ENCODE data around the gene PIK3CB. TPM values are rescaled to one million over a fixed set of nuclear protein-coding genes. Genes with fewer than 3 reads are reported as not detected.

Gene PIK3CB
- total RNA-seq, 1 experiment from 2014 or later: 29.7 TPM

DNA sequence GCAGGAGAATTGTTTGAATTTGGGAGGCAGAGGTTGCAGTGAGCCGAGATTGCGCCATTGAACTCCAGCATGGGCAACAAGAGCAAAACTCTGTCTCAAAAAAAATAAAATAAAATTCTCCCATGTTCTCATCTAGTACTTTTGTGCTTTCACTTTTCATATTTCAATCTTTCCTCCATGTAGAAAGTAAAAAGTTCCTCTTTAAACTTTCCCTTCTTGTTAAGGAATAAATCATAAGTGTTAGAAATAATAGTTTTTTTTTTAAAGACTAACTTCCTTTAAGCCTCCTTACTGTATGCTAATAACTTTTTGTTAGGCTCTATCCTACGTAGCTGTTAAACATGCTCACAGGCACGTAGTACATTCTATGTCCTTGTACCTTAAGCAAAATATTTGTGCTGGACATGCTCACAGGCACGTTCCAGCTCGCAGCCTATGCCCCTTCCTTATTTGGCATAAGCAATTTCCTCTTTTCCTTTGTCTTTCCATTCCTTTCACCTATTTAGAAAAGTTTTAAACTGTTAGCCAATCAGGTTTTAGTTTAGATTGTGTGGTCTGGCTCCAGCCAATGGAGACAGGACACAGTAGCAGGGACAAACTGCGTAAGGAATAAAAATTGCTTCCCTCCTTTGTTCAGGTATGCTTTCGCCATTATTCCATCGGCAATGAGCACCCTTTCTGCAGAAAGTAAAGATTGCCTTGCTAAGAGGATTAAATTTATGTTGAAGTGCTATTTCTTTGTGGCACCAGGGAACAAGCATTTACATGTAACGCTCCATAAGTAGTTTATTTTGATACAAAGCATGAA lies 38.9 kb upstream of the PIK3CB start:
- H3K9me3 ChIP-seq: no peaks in the 10 kb centered on the region
- CTCF ChIA-PET: no interaction called here
- no peak overlapping the region for H3K4me3 ChIP-seq (ENCODE audit: low read depth, low read length)
- H3K4me1 ChIP-seq: no peaks in the 10 kb centered on the region
- H3K36me3 Mint-ChIP-seq (ENCODE audit: insufficient read depth, unreplicated experiment): no peaks in the 10 kb centered on the region
- H3K9me3 Mint-ChIP-seq (ENCODE audit: unreplicated experiment): peaks cover 22% of the 10 kb centered on the region
- no peaks in the 10 kb centered on the region for H3K4me1 Mint-ChIP-seq (ENCODE audit: low read depth, unreplicated experiment)
- TF ChIP-seq, protein P1, sequence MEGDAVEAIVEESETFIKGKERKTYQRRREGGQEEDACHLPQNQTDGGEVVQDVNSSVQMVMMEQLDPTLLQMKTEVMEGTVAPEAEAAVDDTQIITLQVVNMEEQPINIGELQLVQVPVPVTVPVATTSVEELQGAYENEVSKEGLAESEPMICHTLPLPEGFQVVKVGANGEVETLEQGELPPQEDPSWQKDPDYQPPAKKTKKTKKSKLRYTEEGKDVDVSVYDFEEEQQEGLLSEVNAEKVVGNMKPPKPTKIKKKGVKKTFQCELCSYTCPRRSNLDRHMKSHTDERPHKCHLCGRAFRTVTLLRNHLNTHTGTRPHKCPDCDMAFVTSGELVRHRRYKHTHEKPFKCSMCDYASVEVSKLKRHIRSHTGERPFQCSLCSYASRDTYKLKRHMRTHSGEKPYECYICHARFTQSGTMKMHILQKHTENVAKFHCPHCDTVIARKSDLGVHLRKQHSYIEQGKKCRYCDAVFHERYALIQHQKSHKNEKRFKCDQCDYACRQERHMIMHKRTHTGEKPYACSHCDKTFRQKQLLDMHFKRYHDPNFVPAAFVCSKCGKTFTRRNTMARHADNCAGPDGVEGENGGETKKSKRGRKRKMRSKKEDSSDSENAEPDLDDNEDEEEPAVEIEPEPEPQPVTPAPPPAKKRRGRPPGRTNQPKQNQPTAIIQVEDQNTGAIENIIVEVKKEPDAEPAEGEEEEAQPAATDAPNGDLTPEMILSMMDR (IDR thresholded peaks at IDR 0.05; ENCODE audit: insufficient read depth in 1 of 2, low read depth in 1 of 2, low read length in 1 of 2, severe bottlenecking in 1 of 2, unreplicated experiment in 1 of 2): no peak
- POLR2A ChIA-PET: no interaction called here
- no peak for DNase-seq
- H3K27ac Mint-ChIP-seq (ENCODE audit: unreplicated experiment): no peak overlapping the region
- no peaks in the 10 kb centered on the region for H3K27me3 Mint-ChIP-seq (ENCODE audit: insufficient read depth, unreplicated experiment)
- H3K36me3 ChIP-seq (ENCODE audit: control insufficient read depth, insufficient read depth, low read length): no peaks in the 10 kb centered on the region
- no peaks in the 10 kb centered on the region for H3K27me3 ChIP-seq (replicated peaks; ENCODE audit: control insufficient read depth, insufficient read depth, low read length)
- H3K4me3 Mint-ChIP-seq (ENCODE audit: unreplicated experiment): no peak overlapping the region
- intact Hi-C loops (cut with micrococcal nuclease; ENCODE audit: unreplicated experiment): no loop called here
- BruUV-seq (replicated peaks): no TSS peak

DNA sequence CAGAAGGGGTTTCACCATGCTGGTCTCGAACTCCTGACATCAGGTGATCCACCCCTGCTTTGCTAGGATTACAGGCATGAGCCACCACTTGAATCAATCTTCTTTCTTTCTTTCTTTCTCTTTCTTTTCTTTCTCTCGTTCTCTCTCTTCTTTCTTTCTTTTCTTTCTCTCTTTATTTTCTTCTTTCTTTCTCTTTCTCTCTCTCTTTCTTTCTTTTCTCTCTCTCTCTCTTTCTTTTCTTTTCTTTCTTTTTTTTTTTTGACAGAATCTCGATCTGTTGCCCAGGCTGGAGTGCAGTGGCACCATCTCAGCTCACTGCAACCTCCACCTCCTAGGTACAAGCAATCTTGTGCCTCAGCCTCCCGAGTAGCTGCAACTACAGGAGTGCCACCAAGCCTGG lies 37.9 kb upstream of the PIK3CB start:
- Mint-ChIP-seq H3K27me3 (ENCODE audit: insufficient read depth, unreplicated experiment) (no peaks in the 10 kb centered on the region), H3K4me3 (ENCODE audit: unreplicated experiment) (no peak overlapping the region), H3K36me3 (ENCODE audit: insufficient read depth, unreplicated experiment) (no peaks in the 10 kb centered on the region), H3K9me3 (ENCODE audit: unreplicated experiment) (peaks cover 22% of the 10 kb centered on the region), H3K4me1 (ENCODE audit: low read depth, unreplicated experiment) (no peaks in the 10 kb centered on the region), H3K27ac (ENCODE audit: unreplicated experiment) (no peak overlapping the region)
- POLR2A ChIA-PET: interaction anchor here (0.7 kb wide), 1 partner anchor 113 kb away, joined by 8 read pairs; no protein-coding TSS in a partner anchor
- H3K36me3 ChIP-seq (ENCODE audit: control insufficient read depth, insufficient read depth, low read length): no peaks in the 10 kb centered on the region
- TF ChIP-seq, protein P1 (IDR thresholded peaks at IDR 0.05; ENCODE audit: insufficient read depth in 1 of 2, low read depth in 1 of 2, low read length in 1 of 2, severe bottlenecking in 1 of 2, unreplicated experiment in 1 of 2): no peak
- CTCF ChIA-PET: no interaction called here
- H3K27me3 ChIP-seq (replicated peaks; ENCODE audit: control insufficient read depth, insufficient read depth, low read length): no peaks in the 10 kb centered on the region
- H3K9me3 ChIP-seq: no peaks in the 10 kb centered on the region
- H3K4me3 ChIP-seq (ENCODE audit: low read depth, low read length): no peak overlapping the region
- no peak for DNase-seq
- intact Hi-C loops (cut with micrococcal nuclease; ENCODE audit: unreplicated experiment): no loop called here
- H3K4me1 ChIP-seq: no peaks in the 10 kb centered on the region
- no TSS peak for BruUV-seq (replicated peaks)

DNA sequence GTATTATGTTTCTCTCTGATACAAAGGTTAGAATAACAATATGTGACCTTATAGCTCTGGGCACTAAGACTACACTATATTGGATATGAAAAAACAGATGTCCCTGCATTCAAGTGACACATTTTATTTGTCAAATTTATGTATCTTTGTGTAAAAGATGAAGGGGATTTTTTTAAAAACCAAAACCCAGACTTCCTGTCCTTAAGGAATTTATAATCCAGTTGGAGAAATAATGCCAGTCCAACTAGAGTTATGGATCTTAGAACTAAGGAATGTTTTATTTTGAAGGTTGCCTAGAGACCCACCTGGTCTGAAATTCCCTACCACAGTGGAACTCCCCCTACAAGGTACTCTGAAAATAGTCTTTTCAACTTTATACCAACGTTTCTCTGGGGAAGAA lies 33.3 kb upstream of the PIK3CB start:
- TF ChIP-seq, protein P1 (IDR thresholded peaks at IDR 0.05; ENCODE audit: insufficient read depth in 1 of 2, low read depth in 1 of 2, low read length in 1 of 2, severe bottlenecking in 1 of 2, unreplicated experiment in 1 of 2): no peak
- peaks cover 10% of the 10 kb centered on the region for H3K4me1 Mint-ChIP-seq (ENCODE audit: low read depth, unreplicated experiment)
- Histone ChIP-seq H3K4me1 (peaks cover 14% of the 10 kb centered on the region), H3K27me3 (replicated peaks; ENCODE audit: control insufficient read depth, insufficient read depth, low read length) (no peaks in the 10 kb centered on the region), H3K4me3 (ENCODE audit: low read depth, low read length) (no peak overlapping the region), H3K9me3 (no peaks in the 10 kb centered on the region), H3K36me3 (ENCODE audit: control insufficient read depth, insufficient read depth, low read length) (no peaks in the 10 kb centered on the region)
- CTCF ChIA-PET: no interaction called here
- no peak overlapping the region for H3K4me3 Mint-ChIP-seq (ENCODE audit: unreplicated experiment)
- H3K9me3 Mint-ChIP-seq (ENCODE audit: unreplicated experiment): peaks cover 9% of the 10 kb centered on the region
- intact Hi-C loops (cut with micrococcal nuclease; ENCODE audit: unreplicated experiment): no loop called here
- no peaks in the 10 kb centered on the region for H3K27me3 Mint-ChIP-seq (ENCODE audit: insufficient read depth, unreplicated experiment)
- POLR2A ChIA-PET: no interaction called here
- no peak overlapping the region for H3K27ac Mint-ChIP-seq (ENCODE audit: unreplicated experiment)
- peaks cover 9% of the 10 kb centered on the region for H3K36me3 Mint-ChIP-seq (ENCODE audit: insufficient read depth, unreplicated experiment)
- BruUV-seq (replicated peaks): no TSS peak
- no peak for DNase-seq
